T-cell (primary cell): Measurements from ENCODE around the gene ATXN2. TPM values are rescaled to one million over a fixed set of nuclear protein-coding genes. Genes with fewer than 3 reads are reported as not detected.
"Not testable (repeated sequence)": the region's sequence is repeated elsewhere in the genome, so short reads cannot be mapped to it uniquely, and the experiment has no call there.

Experiments
- ATAC-seq, 4 experiments: fragments of 200-7000 bp in 3 of 4; fragments of 150-1000 bp in 1 of 4; cut with Tn5 transposase; replicated peaks in 1 of 4; 1 replicate in 3 of 4; 2 replicates in 1 of 4; pipeline ENCODE4 v1.10.0; 2021; ENCODE audit warnings: moderate library complexity in 3 of 4, mild to moderate bottlenecking in 2 of 4, moderate number of reproducible peaks in 1 of 4
- CTCF ChIA-PET, 2 donors: fragments of 300-600 bp; sonication (Branson Sonifier 250); formaldehyde crosslinking; loops; one replicate each; lab custom pipeline; 2022; ENCODE audit warnings: antibody characterized with exemption in 2 of 2; lab: Charles Lee
- POLR2A ChIA-PET, 2 donors: fragments of 300-600 bp; sonication (Branson Sonifier 250); formaldehyde crosslinking; loops; one replicate each; lab custom pipeline; 2022; ENCODE audit warnings: antibody characterized with exemption in 2 of 2; lab: Charles Lee
- DNase-seq, 35 experiments: peaks; one replicate each; pipeline versions ENCODE4 v3.0.0 to v3.0.0-alpha.2; 2013 to 2023
- H3K27ac ChIP-seq: one replicate; pipeline ENCODE4 v1.5.1; 2013; ENCODE audit warnings: low read length
- H3K27me3 ChIP-seq, 2 experiments: replicated peaks in 1 of 2; 1 replicate in 1 of 2; 2 replicates in 1 of 2; pipeline versions ENCODE4 v1.6.1 to v1.7.0; 2013; ENCODE audit warnings: low read length in 1 of 2, mixed read lengths in 1 of 2; ENCODE audit not compliant: control insufficient read depth in 2 of 2, insufficient read depth in 2 of 2; ENCODE audit errors: extremely low read depth in 1 of 2
- H3K36me3 ChIP-seq, 2 donors: 1 replicate in 1 of 2; 2 replicates in 1 of 2; pipeline versions ENCODE4 v1.6.1 to v1.7.0; 2013; ENCODE audit warnings: low read length in 1 of 2; ENCODE audit not compliant: control insufficient read depth in 2 of 2, insufficient read depth in 1 of 2; ENCODE audit errors: extremely low read depth in 1 of 2
- H3K4me1 ChIP-seq, 2 experiments: 1 replicate in 1 of 2; 2 replicates in 1 of 2; pipeline versions ENCODE4 v1.6.1 to v1.7.0; 2013; ENCODE audit warnings: low read length in 2 of 2, mixed read lengths in 1 of 2; ENCODE audit not compliant: insufficient read depth in 2 of 2, control insufficient read depth in 1 of 2; ENCODE audit errors: extremely low read depth in 1 of 2
- H3K4me3 ChIP-seq, 2 donors: 1 replicate in 1 of 2; 2 replicates in 1 of 2; pipeline versions ENCODE4 v1.5.1 to v1.7.0; 2013; ENCODE audit warnings: mild to moderate bottlenecking in 2 of 2, low read length in 1 of 2, moderate library complexity in 1 of 2; ENCODE audit not compliant: control insufficient read depth in 1 of 2; ENCODE audit errors: extremely low read depth in 1 of 2
- H3K9me3 ChIP-seq: 2 replicates; pipeline ENCODE4 v1.7.0; 2013
- H3K27ac Mint-ChIP-seq, 2 donors: one replicate each; pipeline ENCODE4 v1.8.0; 2020 to 2021; ENCODE audit warnings: mild to moderate bottlenecking in 2 of 2, mixed read lengths in 2 of 2
- H3K27me3 Mint-ChIP-seq, 2 donors: one replicate each; pipeline ENCODE4 v1.8.0; 2021 to 2022; ENCODE audit warnings: mixed read lengths in 2 of 2
- H3K36me3 Mint-ChIP-seq: one replicate; pipeline ENCODE4 v1.8.0; 2021; ENCODE audit warnings: mixed read lengths
- H3K4me1 Mint-ChIP-seq, 3 donors: one replicate each; pipeline ENCODE4 v1.8.0; 2020 to 2022; ENCODE audit warnings: mixed read lengths in 3 of 3, mild to moderate bottlenecking in 1 of 3
- H3K4me3 Mint-ChIP-seq, 3 donors: one replicate each; pipeline ENCODE4 v1.8.0; 2020 to 2022; ENCODE audit warnings: mild to moderate bottlenecking in 3 of 3, mixed read lengths in 3 of 3, moderate library complexity in 3 of 3
- H3K9me3 Mint-ChIP-seq, 3 donors: one replicate each; pipeline ENCODE4 v1.8.0; 2020 to 2022; ENCODE audit warnings: mixed read lengths in 3 of 3
- WGBS: methylation state at CpG from one replicate; pipeline ENCODE4 v1.1.5; 2013; ENCODE audit warnings: missing lambda C conversion rate; ENCODE audit not compliant: insufficient coverage; 5-methylcytosine and 5-hydroxymethylcytosine counted together
- total RNA-seq, 35 experiments: library from RNA in 6 of 35; stranded (reverse) in 6 of 35; fragments of 120-200 nt in 1 of 35; gene quantifications; one replicate each; pipeline versions ENCODE4 v1.2.1 to v1.2.4 and lab custom pipeline; 2013 to 2026

The ATXN2 gene
- total RNA-seq, 5 donors from 2014 or later (not counting 1 experiment from before 2014, with no cell fraction given), result 48.6 to 54.0 (median 50.3) TPM

- POLR2A ChIA-PET, result no interaction called here
- Mint-ChIP-seq H3K4me3 (no peak overlapping the region), H3K27ac (peak overlapping the region; percentile 1 to 26), H3K4me1 (peaks cover 5 to 10% (median 10%) of the 10 kb centered on the region in 3 donors), H3K9me3 (no peaks in the 10 kb centered on the region), H3K36me3 (peaks cover 32% of the 10 kb centered on the region), H3K27me3 (no peaks in the 10 kb centered on the region)
- DNase-seq, result peak in 1 of 35 experiments; percentile 52
- H3K4me3 ChIP-seq, result no peak overlapping the region
- H3K27ac ChIP-seq, result no peak overlapping the region
- no CpG with 5 or more reads among the region's 1 CpG for WGBS
- peaks cover 0 to 2% of the 10 kb centered on the region in 2 experiments for H3K4me1 ChIP-seq
- no peaks in the 10 kb centered on the region for H3K27me3 ChIP-seq
- H3K36me3 ChIP-seq, result peaks cover 0 to 21% of the 10 kb centered on the region in 2 donors
- ATAC-seq, result no peak
- H3K9me3 ChIP-seq, result no peaks in the 10 kb centered on the region
- CTCF ChIA-PET, result no interaction called here
Observed at GRCh38 chr12:111505601-111506036, 93.5 kb downstream of the ATXN2 start.

GRCh38 chr12:111503116-111503515, 96.0 kb downstream of the ATXN2 start:
- Histone ChIP-seq H3K4me3 (no peak overlapping the region), H3K9me3 (no peaks in the 10 kb centered on the region), H3K36me3 (peaks cover 0 to 11% of the 10 kb centered on the region in 2 donors), H3K27ac (no peak overlapping the region), H3K4me1 (peaks cover 0 to 2% of the 10 kb centered on the region in 2 experiments), H3K27me3 (no peaks in the 10 kb centered on the region)
- H3K9me3 Mint-ChIP-seq, result no peaks in the 10 kb centered on the region
- no CpG with 5 or more reads among the region's 1 CpG for WGBS
- H3K4me1 Mint-ChIP-seq, result peaks cover 5 to 10% (median 10%) of the 10 kb centered on the region in 3 donors
- POLR2A ChIA-PET, result interaction anchor here in 1 of 2 donors (0.6 kb wide), 1 partner anchor 1360 kb away, joined by 4 read pairs; no protein-coding TSS in a partner anchor
- no peak overlapping the region for H3K4me3 Mint-ChIP-seq
- DNase-seq (no peak), ATAC-seq (no peak)
- CTCF ChIA-PET, result no interaction called here
- H3K36me3 Mint-ChIP-seq, result peaks cover 37% of the 10 kb centered on the region
- H3K27me3 Mint-ChIP-seq, result no peaks in the 10 kb centered on the region
- no peak overlapping the region for H3K27ac Mint-ChIP-seq

DNA sequence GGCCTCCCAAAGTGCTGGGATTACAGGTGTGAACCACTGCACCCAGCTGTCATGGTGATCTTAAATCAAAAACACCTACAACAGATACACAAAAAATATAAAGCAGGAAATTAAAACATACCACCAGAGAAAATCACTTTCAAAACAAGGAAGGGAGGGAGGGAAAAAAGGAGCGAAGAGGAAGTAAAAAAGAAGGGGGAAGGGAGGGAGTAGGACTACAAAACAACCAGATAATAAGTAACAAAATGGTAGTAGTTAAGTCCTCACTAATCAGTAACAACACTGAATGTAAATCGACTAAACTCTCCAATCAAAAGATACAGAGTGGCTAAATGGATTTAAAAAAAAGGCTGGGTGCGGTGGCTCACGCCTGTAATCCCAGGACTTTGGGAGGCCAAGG, 104.4 kb downstream of the ATXN2 start:
- POLR2A ChIA-PET, result no interaction called here
- Histone ChIP-seq H3K27me3 (no peaks in the 10 kb centered on the region), H3K36me3 (peaks cover 7 to 29% of the 10 kb centered on the region in 2 donors), H3K4me1 (no peaks in the 10 kb centered on the region), H3K27ac (no peak overlapping the region), H3K9me3 (no peaks in the 10 kb centered on the region), H3K4me3 (no peak overlapping the region)
- no CpG with 5 or more reads among the region's 4 CpGs for WGBS
- CTCF ChIA-PET, result interaction anchor here (0.6 to 0.8 kb wide), 2 partner anchors 79 to 171 kb away, joined by 3 read pairs; no protein-coding TSS in a partner anchor
- Mint-ChIP-seq H3K4me3 (no peak overlapping the region), H3K27ac (no peak overlapping the region), H3K27me3 (no peaks in the 10 kb centered on the region), H3K4me1 (no peaks in the 10 kb centered on the region), H3K36me3 (peaks cover 48% of the 10 kb centered on the region), H3K9me3 (no peaks in the 10 kb centered on the region)
- ATAC-seq, result no peak
- DNase-seq, result no peak

DNA sequence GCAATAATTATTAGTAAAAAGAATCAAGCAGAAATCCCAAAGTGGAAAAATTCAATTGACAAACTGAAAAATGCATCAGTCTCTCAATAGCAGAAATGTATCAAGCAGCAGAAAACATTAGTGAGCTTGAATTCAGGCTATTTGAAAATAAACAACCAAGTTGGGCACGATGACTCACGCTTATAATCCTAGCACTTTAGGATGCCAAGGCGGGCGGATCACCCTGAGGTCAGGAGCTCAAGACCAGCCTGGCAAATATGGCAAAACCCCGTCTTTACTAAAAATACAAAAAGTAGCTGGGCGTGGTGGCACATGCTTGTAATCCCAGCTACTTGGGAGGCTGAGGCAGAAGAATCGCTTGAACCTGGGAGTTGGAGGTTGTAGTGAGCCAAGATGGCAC, 106.1 kb downstream of the ATXN2 start:
- H3K4me1 ChIP-seq, H3K27me3 ChIP-seq, ATAC-seq, H3K27ac ChIP-seq, DNase-seq, H3K9me3 ChIP-seq, H3K27ac Mint-ChIP-seq, H3K9me3 Mint-ChIP-seq, H3K4me3 Mint-ChIP-seq, CTCF ChIA-PET, H3K4me3 ChIP-seq, H3K4me1 Mint-ChIP-seq, H3K27me3 Mint-ChIP-seq: not testable (repeated sequence)
- WGBS, result 100% methylated on average over 2 of the region's 7 CpGs
- peaks cover 7 to 36% of the 10 kb centered on the region in 2 donors for H3K36me3 ChIP-seq
- H3K36me3 Mint-ChIP-seq, result peaks cover 45% of the 10 kb centered on the region
- POLR2A ChIA-PET, result interaction anchor here in 1 of 2 donors (0.7 kb wide), 1 partner anchor 1355 kb away, joined by 3 read pairs; no protein-coding TSS in a partner anchor

GRCh38 chr12:111488798-111489197, 110.3 kb downstream of the ATXN2 start:
- Histone ChIP-seq H3K36me3 (peaks cover 7 to 59% of the 10 kb centered on the region in 2 donors), H3K4me3 (no peak overlapping the region), H3K27ac (no peak overlapping the region), H3K27me3 (no peaks in the 10 kb centered on the region), H3K4me1 (no peaks in the 10 kb centered on the region), H3K9me3 (no peaks in the 10 kb centered on the region)
- no CpG with 5 or more reads among the region's 2 CpGs for WGBS
- POLR2A ChIA-PET, result interaction anchor here in 1 of 2 donors (0.5 kb wide), 1 partner anchor 120 kb away, joined by 8 read pairs; no protein-coding TSS in a partner anchor
- peaks cover 42% of the 10 kb centered on the region for H3K36me3 Mint-ChIP-seq
- H3K27me3 Mint-ChIP-seq, result no peaks in the 10 kb centered on the region
- H3K27ac Mint-ChIP-seq, result no peak overlapping the region
- H3K4me3 Mint-ChIP-seq, result no peak overlapping the region
- H3K4me1 Mint-ChIP-seq, result no peaks in the 10 kb centered on the region
- DNase-seq, result no peak
- CTCF ChIA-PET, result interaction anchor here in 1 of 2 donors (1.3 kb wide), 1 partner anchor 23 kb away, joined by 3 read pairs; no protein-coding TSS in a partner anchor
- no peak for ATAC-seq
- H3K9me3 Mint-ChIP-seq, result no peaks in the 10 kb centered on the region

GRCh38 chr12:111488271-111488670, 110.8 kb downstream of the ATXN2 start:
- Histone ChIP-seq H3K9me3 (no peaks in the 10 kb centered on the region), H3K4me1 (no peaks in the 10 kb centered on the region), H3K4me3 (no peak overlapping the region), H3K27me3 (no peaks in the 10 kb centered on the region), H3K36me3 (peaks cover 7 to 63% of the 10 kb centered on the region in 2 donors), H3K27ac (no peak overlapping the region)
- Mint-ChIP-seq H3K27me3 (no peaks in the 10 kb centered on the region), H3K27ac (no peak overlapping the region), H3K36me3 (peaks cover 46% of the 10 kb centered on the region), H3K4me3 (no peak overlapping the region), H3K4me1 (no peaks in the 10 kb centered on the region), H3K9me3 (no peaks in the 10 kb centered on the region)
- DNase-seq (no peak), ATAC-seq (no peak)
- ChIA-PET CTCF (no interaction called here), POLR2A (no interaction called here)
- WGBS, result no CpG with 5 or more reads among the region's 4 CpGs
